B cell (primary cell): ENCODE data around the gene ATXN1. TPM values are rescaled to one million over a fixed set of nuclear protein-coding genes. Genes with fewer than 3 reads are reported as not detected.

ENCODE experiments used
- ATAC-seq: fragments of 200-7000 bp; cut with Tn5 transposase; one replicate; pipeline ENCODE4 v1.10.0; 2021; ENCODE audit warnings: low read depth, mild to moderate bottlenecking, moderate number of reproducible peaks, moderate library complexity
- CTCF ChIA-PET: fragments of 350-600 bp; sonication (Branson Sonifier 250); formaldehyde crosslinking; loops from one replicate; lab custom pipeline; 2021; ENCODE audit warnings: antibody characterized with exemption, inconsistent platforms; lab: Charles Lee
- POLR2A ChIA-PET: fragments of 350-600 bp; sonication (Branson Sonifier 250); formaldehyde crosslinking; loops from one replicate; lab custom pipeline; 2021; ENCODE audit warnings: antibody characterized with exemption; lab: Charles Lee
- DNase-seq: peaks from one replicate; pipeline ENCODE4 v3.0.0; 2013
- H2AFZ ChIP-seq: 2 replicates; pipeline ENCODE4 v1.6.1; 2012; ENCODE audit warnings: mild to moderate bottlenecking, low read depth, low read length; ENCODE audit not compliant: insufficient read depth, poor library complexity, severe bottlenecking
- H3K27ac ChIP-seq, 2 donors: 1 replicate in 1 of 2; 2 replicates in 1 of 2; pipeline ENCODE4 v1.5.1; 2012 to 2013; ENCODE audit warnings: low read length in 2 of 2, mild to moderate bottlenecking in 2 of 2, moderate library complexity in 1 of 2
- H3K27me3 ChIP-seq, 4 experiments: fragments of 200-600 bp in 1 of 4; sonication (generic) in 1 of 4; replicated peaks in 1 of 4; 1 replicate in 2 of 4; 2 replicates in 2 of 4; pipeline versions ENCODE4 v1.6.1 to v1.7.0; 2013 to 2016; ENCODE audit warnings: low read length in 3 of 4, mild to moderate bottlenecking in 2 of 4, mixed read lengths in 1 of 4, moderate library complexity in 1 of 4; ENCODE audit not compliant: insufficient read depth in 4 of 4, control insufficient read depth in 3 of 4; ENCODE audit errors: control extremely low read depth in 1 of 4
- H3K36me3 ChIP-seq, 2 experiments: replicated peaks in 1 of 2; 1 replicate in 1 of 2; 2 replicates in 1 of 2; pipeline versions ENCODE4 v1.6.1 to v1.7.1; 2013; ENCODE audit warnings: low read length in 1 of 2; ENCODE audit not compliant: insufficient read depth in 2 of 2, control insufficient read depth in 1 of 2; ENCODE audit errors: control extremely low read depth in 1 of 2, extremely low read depth in 1 of 2
- H3K4me1 ChIP-seq, 2 donors: fragments of 200-600 bp in 1 of 2; sonication (generic) in 1 of 2; 1 replicate in 1 of 2; 2 replicates in 1 of 2; pipeline versions ENCODE4 v1.5.1 to v1.6.1; 2013 to 2017; ENCODE audit warnings: low read length in 2 of 2; ENCODE audit not compliant: control insufficient read depth in 2 of 2, insufficient read depth in 2 of 2
- H3K4me2 ChIP-seq: replicated peaks from 2 replicates; pipeline ENCODE3; 2012; ENCODE audit warnings: mild to moderate bottlenecking, low read depth, low read length; ENCODE audit not compliant: poor library complexity, severe bottlenecking
- H3K4me3 ChIP-seq, 5 experiments: fragments of 200-600 bp in 1 of 5; sonication (generic) in 1 of 5; 1 replicate in 3 of 5; 2 replicates in 2 of 5; pipeline versions ENCODE4 v1.5.1 to v1.7.0; 2011 to 2016; ENCODE audit warnings: low read length in 4 of 5, mild to moderate bottlenecking in 4 of 5, low read depth in 2 of 5, control low read depth in 1 of 5, moderate library complexity in 1 of 5; ENCODE audit not compliant: insufficient read depth in 1 of 5; ENCODE audit errors: control extremely low read depth in 1 of 5, extremely low read depth in 1 of 5
- H3K79me2 ChIP-seq: fragments of 200-600 bp; sonication (generic); one replicate; pipeline ENCODE4 v1.6.0; 2016; ENCODE audit warnings: low read length; ENCODE audit not compliant: control insufficient read depth, insufficient read depth
- H3K9ac ChIP-seq: fragments of 200-600 bp; sonication (generic); 2 replicates; pipeline ENCODE4 v1.6.1; 2017; ENCODE audit warnings: mild to moderate bottlenecking, low read length, moderate library complexity
- H3K9me3 ChIP-seq, 3 donors: one replicate each; pipeline versions ENCODE4 v1.6.1 to v1.7.1; 2013; ENCODE audit warnings: low read length in 2 of 3; ENCODE audit not compliant: control insufficient read depth in 2 of 3, insufficient read depth in 1 of 3; ENCODE audit errors: control extremely low read depth in 1 of 3
- H4K20me1 ChIP-seq: 2 replicates; pipeline ENCODE4 v1.6.0; 2012; ENCODE audit warnings: mild to moderate bottlenecking, low read length; ENCODE audit not compliant: insufficient read depth, control insufficient read depth, poor library complexity, severe bottlenecking
- H3K27ac Mint-ChIP-seq: one replicate; pipeline ENCODE4 v1.8.0; 2021; ENCODE audit warnings: mixed read lengths
- H3K27me3 Mint-ChIP-seq: one replicate; pipeline ENCODE4 v1.8.0; 2021; ENCODE audit warnings: mixed read lengths
- H3K4me1 Mint-ChIP-seq: one replicate; pipeline ENCODE4 v1.8.0; 2021; ENCODE audit warnings: mixed read lengths
- H3K4me3 Mint-ChIP-seq: one replicate; pipeline ENCODE4 v1.8.0; 2021; ENCODE audit warnings: mixed read lengths
- H3K9me3 Mint-ChIP-seq: one replicate; pipeline ENCODE4 v1.8.0; 2022; ENCODE audit warnings: mixed read lengths; ENCODE audit not compliant: insufficient read depth
- CTCF ChIP-seq: fragments of 200-600 bp; IDR thresholded peaks from one replicate; pipeline ENCODE4 v1.8.0; 2022; ENCODE audit warnings: antibody characterized with exemption, mild to moderate bottlenecking
- EZH2 ChIP-seq: IDR thresholded peaks from 2 replicates; pipeline ENCODE4 v1.6.1; 2012; ENCODE audit warnings: borderline replicate concordance, low read depth, mild to moderate bottlenecking, moderate library complexity, low read length; ENCODE audit not compliant: insufficient read depth, poor library complexity, severe bottlenecking
- WGBS: methylation state at CpG from one replicate; pipeline ENCODE4 v1.1.5; 2013; ENCODE audit warnings: missing lambda C conversion rate; ENCODE audit not compliant: insufficient coverage; 5-methylcytosine and 5-hydroxymethylcytosine counted together
- intact Hi-C: fragments of 100-400 bp; cut with micrococcal nuclease; formaldehyde crosslinking; loops from one replicate; pipeline ENCODE4 v1.10.0; 2022
- polyA plus RNA-seq: library from polyadenylated mRNA; depleted of rRNA; stranded (reverse); fragments of >200 nt; gene quantifications from 2 replicates; pipeline ENCODE4 v1.2.3, GENCODE V29; 2012
- total RNA-seq, 2 donors: library from RNA; stranded (reverse); fragments of 120-200 nt in 1 of 2; gene quantifications; 1 replicate in 1 of 2; 2 replicates in 1 of 2; pipeline versions ENCODE4 v1.2.3 to v1.2.4, GENCODE V29; 2013 to 2022

ATXN1 gene
- total and polyA plus RNA-seq, 2 donors (not counting 1 experiment from before 2014, with no cell fraction given): 5.7 to 63.8 TPM

GRCh38 chr6:16430391-16431089 lies 330.7 kb downstream of the ATXN1 start:
- TF ChIP-seq CTCF (no peak), EZH2 (no peak)
- no peak overlapping the region for H3K27ac ChIP-seq
- ChIA-PET CTCF (interaction anchor here (0.6 kb wide), 1 partner anchor 21 kb away, joined by 3 read pairs; no protein-coding TSS in a partner anchor), POLR2A (no interaction called here)
- DNase-seq (no peak), ATAC-seq (no peak)
- H3K4me3 ChIP-seq: no peak overlapping the region
- no peak overlapping the region for H3K9ac ChIP-seq
- Mint-ChIP-seq H3K4me1 (peaks cover 33% of the 10 kb centered on the region), H3K27ac (no peak overlapping the region), H3K9me3 (no peaks in the 10 kb centered on the region), H3K4me3 (no peak overlapping the region), H3K27me3 (no peaks in the 10 kb centered on the region)
- no peaks in the 10 kb centered on the region for H3K36me3 ChIP-seq
- no peaks in the 10 kb centered on the region for H4K20me1 ChIP-seq
- peaks cover 7 to 20% of the 10 kb centered on the region in 2 donors for H3K4me1 ChIP-seq
- no peak overlapping the region for H3K4me2 ChIP-seq
- 80% methylated on average over 1 of the region's 9 CpGs for WGBS
- intact Hi-C loops: no loop called here
- no peaks in the 10 kb centered on the region for H3K9me3 ChIP-seq
- H3K27me3 ChIP-seq: no peaks in the 10 kb centered on the region
- no peaks in the 10 kb centered on the region for H3K79me2 ChIP-seq
- H2AFZ ChIP-seq: no peak overlapping the region

GRCh38 chr6:16429669-16430068 lies 331.6 kb downstream of the ATXN1 start:
- H2AFZ ChIP-seq: no peak overlapping the region
- H3K4me1 ChIP-seq: peaks cover 7 to 20% of the 10 kb centered on the region in 2 donors
- no peaks in the 10 kb centered on the region for H3K27me3 ChIP-seq
- POLR2A ChIA-PET: interaction anchor here (0.6 kb wide), 1 partner anchor 190 kb away, joined by 4 read pairs; no protein-coding TSS in a partner anchor
- DNase-seq (no peak), ATAC-seq (no peak)
- intact Hi-C loops: no loop called here
- Mint-ChIP-seq H3K27ac (no peak overlapping the region), H3K27me3 (no peaks in the 10 kb centered on the region), H3K4me3 (no peak overlapping the region), H3K4me1 (peaks cover 33% of the 10 kb centered on the region), H3K9me3 (no peaks in the 10 kb centered on the region)
- H3K27ac ChIP-seq: no peak overlapping the region
- H3K79me2 ChIP-seq: no peaks in the 10 kb centered on the region
- H3K4me3 ChIP-seq: no peak overlapping the region
- H3K9me3 ChIP-seq: no peaks in the 10 kb centered on the region
- H3K4me2 ChIP-seq: no peak overlapping the region
- CTCF ChIA-PET: no interaction called here
- H3K36me3 ChIP-seq: no peaks in the 10 kb centered on the region
- no peak overlapping the region for H3K9ac ChIP-seq
- no peaks in the 10 kb centered on the region for H4K20me1 ChIP-seq
- TF ChIP-seq EZH2 (no peak), CTCF (no peak)
- WGBS: 93% methylated on average over 3 of the region's 10 CpGs
